Stimulated activated CD4-positive, alpha-beta T cell treated with anti-CD3 and anti-CD28 coated beads, Interleukin-4, amount 100 ng/mL, for 48 hours (primary cell): ENCODE measurements around the gene TIMMDC1.
A peak's percentile ranks its signal among the peaks of the same experiment; 100 is the strongest.

Source experiments
- DNase-seq, 2 donors: peaks; one replicate each; pipeline ENCODE4 v3.0.0-alpha.2; 2020; ENCODE audit warnings: low read depth in 2 of 2

TIMMDC1 gene

GRCh38 chr3:119498186-119499011, at the start of gene TIMMDC1:
TIMMDC1 (plus strand) TSS chr3:119498547; CDS start chr3:119498734, 187 bp downstream.
- DNase-seq = peak; percentile 92 to 95

GRCh38 chr3:119453822-119454221, 44.5 kb upstream of the TIMMDC1 start:
- DNase-seq = no peak

GRCh38 chr3:119456469-119456868, 41.9 kb upstream of the TIMMDC1 start:
- DNase-seq = no peak

- no peak for DNase-seq
Observed at GRCh38 chr3:119457246-119457645, 41.1 kb upstream of the TIMMDC1 start.

- peak; percentile 98 for DNase-seq
Observed at GRCh38 chr3:119463171-119464169, 34.9 kb upstream of the TIMMDC1 start, which contains the start of gene TMEM39A. TMEM39A (minus strand) TSS chr3:119463615; CDS start chr3:119462074, 1,541 bp downstream.

- no peak for DNase-seq
Observed at GRCh38 chr3:119468041-119468440, 30.3 kb upstream of the TIMMDC1 start.

GRCh38 chr3:119469418-119470189, 28.7 kb upstream of the TIMMDC1 start:
- no peak for DNase-seq

- no peak for DNase-seq
Observed at GRCh38 chr3:119470866-119471265, 27.5 kb upstream of the TIMMDC1 start.

GRCh38 chr3:119481079-119481478, 17.3 kb upstream of the TIMMDC1 start:
- DNase-seq = no peak

- DNase-seq = no peak
Observed at GRCh38 chr3:119483101-119483500, 15.2 kb upstream of the TIMMDC1 start.

GRCh38 chr3:119485563-119485962, 12.8 kb upstream of the TIMMDC1 start:
- DNase-seq = no peak

- no peak for DNase-seq
Observed at GRCh38 chr3:119490153-119490552, 8.2 kb upstream of the TIMMDC1 start.

GRCh38 chr3:119492128-119492527, 6.2 kb upstream of the TIMMDC1 start:
- no peak for DNase-seq

- DNase-seq = no peak
Observed at GRCh38 chr3:119492810-119493209, 5.5 kb upstream of the TIMMDC1 start.

- no peak for DNase-seq
Observed at GRCh38 chr3:119494597-119494996, 3.8 kb upstream of the TIMMDC1 start.

- no peak for DNase-seq
Observed at GRCh38 chr3:119497820-119498185, 544 bp upstream of the TIMMDC1 start.

- no peak for DNase-seq
Observed at GRCh38 chr3:119500265-119500664, 1.9 kb downstream of the TIMMDC1 start.

- no peak for DNase-seq
Observed at GRCh38 chr3:119500901-119501300, 2.6 kb downstream of the TIMMDC1 start.

GRCh38 chr3:119506631-119507030, 8.3 kb downstream of the TIMMDC1 start:
- DNase-seq = no peak

GRCh38 chr3:119507404-119507803, 9.1 kb downstream of the TIMMDC1 start:
- DNase-seq = no peak

GRCh38 chr3:119508172-119508845, 10.0 kb downstream of the TIMMDC1 start:
- DNase-seq = peak in 1 of 2 donors; percentile 10
